ENCODE measurements around the gene HAGHL. TPM values are rescaled to one million over a fixed set of nuclear protein-coding genes. Genes with fewer than 3 reads are reported as not detected.

The HAGHL gene, protein sequence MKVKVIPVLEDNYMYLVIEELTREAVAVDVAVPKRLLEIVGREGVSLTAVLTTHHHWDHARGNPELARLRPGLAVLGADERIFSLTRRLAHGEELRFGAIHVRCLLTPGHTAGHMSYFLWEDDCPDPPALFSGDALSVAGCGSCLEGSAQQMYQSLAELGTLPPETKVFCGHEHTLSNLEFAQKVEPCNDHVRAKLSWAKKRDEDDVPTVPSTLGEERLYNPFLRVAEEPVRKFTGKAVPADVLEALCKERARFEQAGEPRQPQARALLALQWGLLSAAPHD
- polyA plus RNA-seq (2013, experiment 1 of 2; ENCODE audit: insufficient read length) = 5.0 TPM
- polyA plus RNA-seq (2013, experiment 2 of 2; ENCODE audit: insufficient read length) = 5.0 TPM

DNA sequence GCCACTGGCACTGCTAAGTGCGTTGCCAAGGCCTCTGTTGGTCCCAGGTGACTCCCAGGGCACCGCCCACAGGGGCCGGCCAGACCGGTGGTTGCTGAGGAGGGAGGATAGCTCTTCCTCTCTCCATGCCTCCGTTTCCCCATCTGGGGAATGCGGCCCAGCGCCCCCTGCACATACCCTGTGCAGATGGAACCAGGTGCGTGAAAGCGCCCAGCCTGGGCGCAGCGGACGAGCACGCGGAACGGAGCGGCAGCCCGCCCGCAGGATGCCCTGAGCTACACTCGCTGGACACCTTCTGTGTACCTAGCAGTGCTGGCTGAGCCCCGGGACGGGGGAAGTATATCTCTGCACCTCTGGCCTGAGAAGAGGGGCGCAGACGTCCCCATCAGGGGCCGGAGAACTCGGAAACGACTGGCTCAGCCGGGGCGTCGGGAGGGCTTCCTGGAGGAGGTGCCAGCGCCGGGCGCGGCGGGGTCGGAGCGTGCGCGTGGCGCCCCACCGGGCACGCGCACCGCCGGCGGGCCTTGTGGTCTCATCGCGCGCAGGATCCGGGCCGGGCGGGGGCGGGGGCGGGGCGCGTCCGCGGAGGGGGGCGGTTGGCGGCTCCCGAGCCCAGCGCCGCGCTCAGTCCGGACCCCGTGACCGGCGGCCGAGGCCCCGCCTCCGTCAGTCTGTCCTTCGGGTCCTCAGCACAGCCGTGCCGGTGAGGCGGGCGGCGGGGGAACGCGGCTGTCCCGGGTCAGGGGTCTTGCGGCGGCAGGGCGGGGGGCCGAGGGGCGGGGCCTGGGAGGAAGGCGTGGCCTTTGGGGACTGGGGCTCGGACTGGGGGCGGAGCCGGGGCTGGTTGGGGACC is at the start of gene HAGHL, which contains the start of gene CCDC78:
Gene HAGHL, plus strand, starts transcription at position 669 of the 853 bp plus-strand sequence. CDS start 404 bp downstream, outside the sequence.
Gene CCDC78, minus strand, starts transcription at position 6 of the 853 bp plus-strand sequence. CDS start 76 bp downstream, outside the sequence.
- DNase-seq = peak; percentile 33

DNA sequence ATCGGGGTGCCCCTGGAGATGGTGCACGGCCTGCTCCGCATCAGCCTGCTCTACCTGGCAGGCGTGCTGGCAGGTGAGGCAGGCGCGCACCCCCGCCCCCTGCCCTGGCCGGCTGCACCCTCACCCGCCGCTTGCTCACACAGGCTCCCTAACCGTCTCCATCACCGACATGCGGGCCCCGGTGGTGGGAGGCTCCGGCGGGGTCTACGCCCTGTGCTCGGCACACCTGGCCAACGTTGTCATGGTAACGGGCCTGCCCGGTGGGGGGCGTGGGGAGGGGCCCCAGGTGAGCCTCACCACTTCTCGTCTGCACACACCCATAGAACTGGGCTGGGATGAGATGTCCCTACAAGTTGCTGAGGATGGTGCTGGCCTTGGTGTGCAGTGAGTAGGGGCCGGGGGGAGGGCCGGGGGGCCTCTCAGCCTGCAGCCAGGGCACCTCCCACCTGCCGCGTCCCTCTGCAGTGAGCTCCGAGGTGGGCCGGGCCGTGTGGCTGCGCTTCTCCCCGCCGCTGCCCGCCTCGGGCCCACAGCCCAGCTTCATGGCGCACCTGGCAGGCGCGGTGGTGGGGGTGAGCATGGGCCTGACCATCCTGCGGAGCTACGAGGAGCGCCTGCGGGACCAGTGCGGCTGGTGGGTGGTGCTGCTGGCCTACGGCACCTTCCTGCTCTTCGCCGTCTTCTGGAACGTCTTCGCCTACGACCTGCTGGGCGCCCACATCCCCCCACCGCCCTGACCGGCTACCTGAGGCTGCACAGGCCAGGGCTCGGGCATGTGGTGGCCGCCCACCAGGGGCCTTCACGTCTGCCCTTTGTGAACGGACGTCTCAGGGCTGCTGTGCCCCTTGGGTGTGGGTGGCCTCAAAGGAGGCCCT is 49.4 kb upstream of the HAGHL start:
- no peak for DNase-seq

DNA sequence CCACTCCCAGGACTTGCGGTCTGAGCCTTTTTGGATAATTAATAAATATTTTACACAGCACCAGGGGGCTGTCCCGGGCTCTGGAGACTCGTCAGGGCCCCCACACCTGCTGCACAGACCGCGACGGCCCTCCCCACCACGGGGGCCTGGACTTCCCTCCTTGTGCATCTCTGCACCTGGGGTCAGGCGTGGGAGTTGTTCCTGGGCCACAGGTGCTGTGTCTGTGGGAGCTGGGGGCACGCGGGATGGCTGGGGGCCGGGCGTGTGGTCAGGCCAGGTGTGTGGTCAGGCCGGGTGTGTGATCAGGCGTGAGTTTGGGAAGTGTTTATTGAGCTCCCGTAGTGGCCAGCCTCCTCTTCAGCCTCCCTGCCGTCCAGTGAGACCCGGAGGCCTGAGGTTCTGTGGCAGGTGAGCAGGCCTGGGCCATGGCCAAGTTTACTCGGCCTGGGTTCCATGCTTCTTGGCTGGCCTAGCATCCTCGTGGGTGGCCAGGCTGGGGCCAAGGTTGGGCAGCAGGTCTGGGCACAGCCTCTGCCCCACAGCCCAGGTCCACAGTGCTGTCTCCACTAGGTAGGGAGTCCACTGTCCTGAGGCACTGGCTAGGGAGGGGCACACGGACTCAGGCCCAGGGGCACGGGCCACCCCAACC is 48.6 kb upstream of the HAGHL start:
- DNase-seq = no peak

DNA sequence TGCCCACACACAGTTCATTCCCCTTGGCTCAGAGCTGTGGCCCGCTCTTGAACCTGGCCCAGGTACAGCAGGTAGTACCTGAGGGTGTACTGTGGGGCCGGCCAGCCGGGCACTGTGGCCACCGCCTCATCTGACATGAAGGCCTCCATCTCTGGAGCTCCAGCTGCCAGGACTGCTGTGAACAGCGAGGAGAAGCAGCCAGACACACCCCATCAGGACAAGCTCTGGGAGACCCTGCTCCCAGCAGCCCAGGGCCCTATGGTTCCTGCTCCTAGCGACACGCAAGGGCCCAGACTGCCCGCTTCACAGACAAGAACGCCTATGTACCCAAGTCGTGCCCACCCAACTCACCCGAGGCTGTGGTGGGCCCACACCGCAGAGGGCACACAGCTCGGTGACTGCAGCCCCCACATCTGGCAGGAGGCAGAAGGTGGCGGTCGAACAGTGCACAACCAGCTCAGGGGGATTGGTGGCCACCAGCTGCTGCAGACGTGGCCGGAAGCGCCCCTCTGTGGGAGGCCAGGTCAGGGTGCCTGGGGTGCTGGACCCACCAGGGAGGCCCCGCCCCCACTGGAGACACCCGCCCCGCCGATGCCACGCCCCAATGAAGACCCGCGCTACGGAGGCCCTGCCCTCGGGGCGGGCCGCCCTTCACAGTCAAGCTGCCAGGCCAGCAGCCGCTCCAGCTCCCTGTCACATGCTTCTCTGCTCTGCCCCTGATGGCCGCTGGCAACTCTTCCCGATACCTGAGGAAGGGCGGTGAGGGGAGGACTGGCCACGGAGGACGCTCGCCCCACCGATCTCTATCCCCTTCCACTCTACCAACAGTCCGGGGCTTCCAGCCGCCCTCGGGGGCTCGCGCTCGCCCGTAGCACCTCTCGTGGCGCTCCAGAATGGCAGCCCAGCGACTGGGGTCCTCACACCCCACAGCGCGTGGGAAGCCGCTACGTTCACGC is 47.8 kb upstream of the HAGHL start:
- peak; percentile 69 for DNase-seq

DNA sequence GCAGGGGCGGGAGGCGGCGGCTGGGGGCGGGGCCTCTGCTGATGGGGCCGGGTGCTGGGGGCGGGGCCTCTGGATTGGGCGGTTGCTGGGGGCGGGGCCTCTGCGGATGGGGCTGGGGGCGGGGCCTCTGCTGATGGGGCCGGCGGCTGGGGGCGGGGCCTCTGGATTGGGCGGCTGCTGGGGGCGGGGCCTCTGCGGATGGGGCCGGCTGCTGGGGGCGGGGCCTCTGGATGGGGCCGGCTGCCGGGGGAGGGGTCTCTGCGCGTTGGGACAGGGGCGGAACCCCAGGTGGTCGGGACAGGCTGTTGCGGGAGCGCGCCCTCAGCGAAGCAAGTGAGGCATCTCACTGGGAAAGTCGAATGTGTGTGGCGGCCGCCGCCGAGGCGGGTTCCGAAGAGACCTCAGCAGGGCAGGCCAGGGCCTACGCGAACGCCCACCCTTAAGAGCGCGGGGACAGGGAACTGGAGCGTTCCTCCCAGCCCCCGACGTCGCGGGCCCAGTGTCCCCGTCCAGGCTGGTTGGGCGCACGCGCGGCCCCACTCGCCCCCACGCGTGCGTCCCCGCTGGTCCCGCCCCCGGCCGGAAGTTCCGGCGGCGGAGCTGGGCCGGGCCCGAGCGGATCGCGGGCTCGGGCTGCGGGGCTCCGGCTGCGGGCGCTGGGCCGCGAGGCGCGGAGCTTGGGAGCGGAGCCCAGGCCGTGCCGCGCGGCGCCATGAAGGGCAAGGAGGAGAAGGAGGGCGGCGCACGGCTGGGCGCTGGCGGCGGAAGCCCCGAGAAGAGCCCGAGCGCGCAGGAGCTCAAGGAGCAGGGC is 46.9 kb upstream of the HAGHL start, which contains the start of gene STUB1:
Gene STUB1, plus strand, starts transcription at position 597 of the 811 bp plus-strand sequence. Its CDS starts 116 bp downstream, at position 713.
- DNase-seq = peak; percentile 89

DNA sequence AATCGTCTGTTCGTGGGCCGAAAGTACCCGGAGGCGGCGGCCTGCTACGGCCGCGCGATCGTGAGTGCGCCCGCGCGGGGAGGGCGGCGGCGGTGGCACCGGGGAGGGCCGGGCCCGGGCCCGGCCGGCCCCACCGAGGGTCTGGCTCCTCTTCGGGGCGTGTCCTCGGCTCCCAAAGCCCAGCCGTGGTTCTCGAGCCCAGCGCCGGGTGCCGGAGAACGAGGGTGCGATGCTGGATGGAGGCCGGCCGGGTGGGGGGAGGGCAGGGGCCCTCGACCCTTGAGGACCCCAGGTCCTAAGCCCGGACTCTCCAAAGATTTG is 46.3 kb upstream of the HAGHL start:
- DNase-seq = no peak

DNA sequence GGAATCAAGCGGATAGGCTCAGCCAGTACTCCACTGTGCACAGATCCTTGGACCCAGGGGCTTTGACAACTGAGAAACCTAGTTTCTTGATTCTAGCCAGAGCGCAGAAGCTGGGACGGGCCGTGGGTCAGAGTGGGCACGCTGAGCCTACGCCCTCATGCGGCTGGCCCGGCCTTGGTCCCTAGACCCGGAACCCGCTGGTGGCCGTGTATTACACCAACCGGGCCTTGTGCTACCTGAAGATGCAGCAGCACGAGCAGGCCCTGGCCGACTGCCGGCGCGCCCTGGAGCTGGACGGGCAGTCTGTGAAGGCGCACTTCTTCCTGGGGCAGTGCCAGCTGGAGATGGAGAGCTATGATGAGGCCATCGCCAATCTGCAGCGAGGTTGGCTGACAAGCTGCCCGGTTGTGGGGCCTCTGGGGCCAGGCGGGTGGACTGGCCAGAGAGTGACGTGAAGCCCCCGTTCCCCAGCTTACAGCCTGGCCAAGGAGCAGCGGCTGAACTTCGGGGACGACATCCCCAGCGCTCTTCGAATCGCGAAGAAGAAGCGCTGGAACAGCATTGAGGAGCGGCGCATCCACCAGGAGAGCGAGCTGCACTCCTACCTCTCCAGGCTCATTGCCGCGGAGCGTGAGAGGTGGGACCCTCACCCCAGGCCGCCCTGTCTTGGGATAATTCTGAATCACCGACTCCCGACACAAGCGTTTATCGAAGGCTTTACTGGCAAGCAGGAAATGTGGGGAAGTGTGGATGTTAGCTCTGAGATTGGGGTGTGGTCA is 45.8 kb upstream of the HAGHL start:
- peak; percentile 14 for DNase-seq

DNA sequence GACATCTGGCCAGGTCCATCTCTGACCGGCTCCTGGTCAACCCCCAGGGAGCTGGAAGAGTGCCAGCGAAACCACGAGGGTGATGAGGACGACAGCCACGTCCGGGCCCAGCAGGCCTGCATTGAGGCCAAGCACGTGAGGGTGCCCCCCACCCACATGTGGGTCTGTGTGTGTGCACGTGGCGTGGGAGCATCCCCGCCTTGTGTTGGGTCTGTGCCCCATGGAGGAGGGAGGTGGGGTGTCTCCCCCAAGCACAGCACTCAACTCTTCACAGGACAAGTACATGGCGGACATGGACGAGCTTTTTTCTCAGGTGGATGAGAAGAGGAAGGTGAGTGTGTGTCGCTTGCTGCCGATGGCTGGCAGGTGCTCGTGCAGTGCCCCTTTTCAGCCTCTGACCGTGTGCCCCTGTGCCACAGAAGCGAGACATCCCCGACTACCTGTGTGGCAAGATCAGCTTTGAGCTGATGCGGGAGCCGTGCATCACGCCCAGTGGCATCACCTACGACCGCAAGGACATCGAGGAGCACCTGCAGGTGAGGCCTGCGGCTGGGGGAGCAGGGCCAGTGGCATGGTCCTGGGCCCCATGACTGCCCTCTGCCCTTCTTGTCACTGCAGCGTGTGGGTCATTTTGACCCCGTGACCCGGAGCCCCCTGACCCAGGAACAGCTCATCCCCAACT is 45.0 kb upstream of the HAGHL start:
- no peak for DNase-seq

DNA sequence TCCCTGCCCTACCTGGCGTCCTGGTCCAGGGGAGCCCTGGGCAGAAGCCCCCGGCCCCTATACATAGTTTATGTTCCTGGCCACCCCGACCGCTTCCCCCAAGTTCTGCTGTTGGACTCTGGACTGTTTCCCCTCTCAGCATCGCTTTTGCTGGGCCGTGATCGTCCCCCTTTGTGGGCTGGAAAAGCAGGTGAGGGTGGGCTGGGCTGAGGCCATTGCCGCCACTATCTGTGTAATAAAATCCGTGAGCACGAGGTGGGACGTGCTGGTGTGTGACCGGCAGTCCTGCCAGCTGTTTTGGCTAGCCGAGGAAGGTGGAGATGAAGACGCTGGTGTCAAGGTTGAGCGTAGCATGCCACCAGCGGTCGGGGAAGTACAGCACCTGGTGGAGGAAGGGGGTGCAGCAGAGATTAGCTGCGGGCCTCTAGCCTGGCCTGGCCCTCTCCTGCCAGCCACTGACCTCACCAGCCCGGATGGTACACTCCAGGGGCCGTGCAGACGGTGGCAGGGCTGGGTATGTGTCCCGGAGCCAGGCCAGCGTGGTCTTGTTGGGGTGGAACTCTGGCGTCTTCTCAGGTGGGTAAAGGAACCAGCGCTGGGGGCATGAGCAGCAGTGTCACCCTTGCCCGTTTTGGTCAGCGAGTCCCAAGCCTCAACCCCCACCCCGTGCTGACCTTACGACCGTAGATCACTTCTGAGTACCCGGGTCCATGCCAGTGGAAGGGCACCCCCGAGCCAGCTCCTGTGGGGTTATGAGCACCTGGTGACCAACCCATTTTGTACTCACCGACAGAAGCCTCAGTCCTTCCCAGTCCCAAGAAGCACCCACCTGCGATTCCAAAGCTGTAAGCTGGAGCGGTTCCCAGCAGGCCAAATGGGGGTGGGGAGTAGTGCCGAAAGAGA is 44.2 kb upstream of the HAGHL start:
- DNase-seq = no peak

DNA sequence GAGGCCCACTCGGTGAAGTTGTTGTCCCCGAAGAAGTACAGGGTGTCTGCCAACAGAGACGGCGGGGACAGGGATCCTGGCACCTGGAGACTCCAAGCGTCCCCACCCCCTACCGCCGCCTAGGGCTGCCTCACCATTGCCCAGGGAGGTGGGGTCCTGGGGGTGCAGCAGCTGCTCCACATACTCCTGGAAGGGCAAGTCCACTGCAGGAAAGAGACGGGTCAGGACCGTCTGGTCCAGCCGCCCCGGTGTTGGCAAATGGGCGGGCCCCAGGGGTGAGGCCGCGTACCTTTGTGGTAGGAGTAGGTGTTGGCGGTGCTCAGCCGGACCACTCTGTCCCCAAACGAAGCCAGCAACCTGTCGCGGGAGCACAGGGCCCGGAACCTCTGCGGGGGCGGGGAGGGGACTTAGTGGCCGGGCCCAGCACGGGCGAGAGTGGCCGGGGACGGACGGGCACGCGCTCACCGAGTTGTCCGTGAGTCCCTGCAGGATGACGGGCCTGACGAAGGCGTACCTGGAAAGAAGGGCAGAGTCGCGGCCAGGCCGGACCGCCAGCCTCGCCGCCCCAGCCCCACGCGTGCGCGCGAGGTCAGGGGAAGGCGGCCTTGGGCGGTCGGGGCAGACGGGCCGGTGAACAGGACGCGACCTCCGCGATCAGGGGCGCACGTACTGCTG is 43.4 kb upstream of the HAGHL start:
- DNase-seq = no peak

DNA sequence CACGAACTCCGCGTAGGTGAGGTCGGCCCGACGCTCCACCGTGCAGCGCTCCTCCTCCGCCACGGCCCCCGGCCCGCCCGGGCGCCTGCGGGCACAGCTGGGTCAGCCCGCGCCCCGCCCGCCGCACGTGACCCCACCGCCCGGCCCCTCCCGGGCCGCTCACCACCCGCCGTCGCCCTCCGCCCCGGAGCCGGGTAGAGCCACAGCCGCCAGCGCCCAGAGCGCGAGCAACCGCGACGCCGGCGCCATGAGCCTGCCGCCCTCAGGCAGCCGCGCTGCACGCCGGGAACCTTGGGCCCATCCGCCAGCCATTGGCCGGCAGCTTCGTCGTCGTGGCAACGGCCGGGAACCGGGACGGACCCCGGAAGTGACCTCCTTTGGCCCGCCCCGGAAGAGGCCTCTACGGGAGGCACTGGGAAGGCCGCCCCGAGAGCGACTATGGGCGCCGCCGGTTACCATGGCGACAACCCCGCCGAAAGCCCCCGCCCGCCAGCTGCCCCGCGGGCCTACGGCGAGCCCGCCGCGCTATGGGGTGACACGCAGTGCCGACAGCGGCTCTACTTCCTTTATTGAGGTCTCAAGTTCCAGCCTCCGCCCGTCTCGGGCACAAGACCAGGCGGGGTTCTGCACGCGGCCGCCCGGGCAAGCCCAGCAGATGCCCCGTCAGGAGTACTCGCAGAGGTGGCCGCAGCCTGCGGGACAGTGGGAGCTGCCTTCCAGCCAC is 42.7 kb upstream of the HAGHL start, which contains the start of gene JMJD8:
Gene JMJD8, minus strand, starts transcription at position 264 of the 724 bp plus-strand sequence. Its CDS starts 15 bp downstream, at position 249.
- peak; percentile 96 for DNase-seq

DNA sequence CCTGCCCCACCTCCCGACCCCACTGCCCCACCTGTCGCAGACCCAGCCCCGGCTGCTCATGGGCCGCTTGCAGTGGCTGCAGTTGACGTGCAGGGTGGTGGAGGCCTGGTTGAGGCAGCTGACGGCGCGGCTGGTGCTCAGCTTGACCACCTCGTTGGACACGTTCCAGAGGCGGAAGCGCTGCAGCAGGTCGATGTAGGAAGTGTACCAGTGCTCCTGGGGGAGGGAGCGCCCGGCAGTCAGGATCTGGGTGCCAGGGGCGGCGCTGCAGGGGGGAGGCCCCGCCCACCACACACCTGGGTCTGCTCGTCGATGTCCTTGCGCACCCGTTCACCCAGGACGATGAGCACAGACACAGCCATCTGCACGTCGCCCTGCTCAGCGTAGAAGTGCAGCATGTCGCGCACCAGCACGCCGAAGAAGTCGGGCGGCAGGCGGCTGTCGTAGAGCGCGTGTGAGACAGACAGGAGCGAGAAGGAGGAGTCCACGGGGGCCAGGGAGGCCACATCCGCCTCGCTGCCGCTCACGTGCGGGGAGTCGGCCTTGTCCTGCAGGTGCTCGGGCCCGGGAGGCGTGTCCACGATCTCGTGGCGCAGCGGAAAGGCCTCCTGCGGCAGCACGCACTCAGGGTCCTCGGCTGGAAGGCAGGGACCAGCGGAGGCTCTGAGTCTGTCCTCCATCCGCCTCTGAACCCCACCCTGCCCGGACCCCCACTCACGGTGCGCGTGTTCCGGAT is 41.8 kb upstream of the HAGHL start:
- DNase-seq = no peak

DNA sequence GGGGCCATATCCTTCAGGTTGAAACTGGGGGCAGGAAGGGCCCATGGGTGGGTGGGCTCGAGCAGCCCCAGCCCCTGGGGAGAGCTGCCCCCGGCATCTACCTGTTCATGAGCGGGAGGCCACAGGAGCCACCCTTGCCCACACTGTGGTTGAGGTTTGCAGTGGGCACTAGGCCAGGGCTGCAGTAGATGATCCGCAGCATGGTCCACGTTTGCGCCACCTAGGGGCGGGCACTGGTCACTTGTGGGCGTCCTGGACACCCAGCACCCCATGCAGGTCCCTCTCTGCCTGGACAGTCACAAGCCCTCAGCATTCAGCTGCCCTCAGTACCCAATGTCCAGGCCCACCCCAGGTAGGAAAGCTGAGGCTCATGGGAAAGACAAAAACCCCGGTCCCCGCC is 40.9 kb upstream of the HAGHL start:
- peak; percentile 45 for DNase-seq

DNA sequence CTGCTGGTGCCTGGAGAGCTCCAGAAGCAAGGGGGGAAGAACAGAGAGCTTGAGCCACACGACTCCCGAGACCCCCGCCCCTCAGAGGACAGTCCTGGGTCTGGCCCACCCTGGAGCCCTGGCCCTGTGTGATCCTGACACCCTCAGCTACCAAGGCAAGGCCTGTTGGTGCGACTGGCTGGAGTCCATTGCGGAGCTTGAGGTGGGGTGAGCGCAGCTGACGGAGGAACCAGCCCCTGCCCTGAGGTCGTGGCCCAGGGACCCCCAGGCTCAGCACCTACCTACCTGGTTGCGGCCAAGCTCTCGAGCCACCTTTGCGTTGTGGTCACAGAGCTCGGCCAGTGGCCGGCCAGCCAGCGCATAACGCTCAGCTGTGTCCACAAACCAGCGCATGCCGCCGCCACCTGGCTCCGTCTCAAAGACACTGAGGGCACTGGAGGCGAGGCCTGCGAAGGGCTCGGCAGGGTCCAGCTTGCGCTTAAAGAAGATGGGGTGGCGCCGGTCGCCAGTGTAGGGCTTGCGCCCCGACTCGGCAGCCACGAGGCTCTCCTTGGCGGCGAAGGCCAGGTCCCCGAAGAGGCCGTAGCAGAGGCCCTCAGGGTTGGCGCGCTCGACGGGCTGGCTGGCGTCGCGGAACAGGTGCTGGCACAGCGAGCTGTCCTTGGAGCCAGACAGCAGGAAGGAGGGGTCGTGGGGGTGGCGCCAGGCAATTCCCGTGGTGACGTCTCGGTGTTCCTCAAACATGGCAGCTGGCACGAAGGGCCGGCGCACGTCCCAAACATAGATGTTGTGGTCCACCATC is 40.2 kb upstream of the HAGHL start:
- DNase-seq = no peak

All from fibroblast of skin of scalp (primary cell).